Hepatocyte (in vitro differentiated cells): ENCODE measurements around the gene TNNI3.

ENCODE experiments used
- EZH2 ChIP-seq: fragments of 200-600 bp; sonication (generic); IDR thresholded peaks from 2 replicates; pipeline ENCODE4 v1.6.1; 2016; ENCODE audit warnings: antibody characterized with exemption, mild to moderate bottlenecking, borderline replicate concordance
- EZH2phosphoT487 ChIP-seq: fragments of 200-600 bp; sonication (generic); IDR thresholded peaks from one replicate; pipeline ENCODE4 v1.6.1; 2018; ENCODE audit warnings: antibody characterized with exemption, mild to moderate bottlenecking, low read depth, moderate library complexity; ENCODE audit not compliant: unreplicated experiment, severe bottlenecking
- TF ChIP-seq, protein P1 (sequence below): fragments of 200-600 bp; sonication (generic); IDR thresholded peaks from 2 replicates; pipeline ENCODE4 v1.5.1; 2016; ENCODE audit warnings: antibody characterized with exemption, mild to moderate bottlenecking; ENCODE audit not compliant: poor library complexity

DNA sequence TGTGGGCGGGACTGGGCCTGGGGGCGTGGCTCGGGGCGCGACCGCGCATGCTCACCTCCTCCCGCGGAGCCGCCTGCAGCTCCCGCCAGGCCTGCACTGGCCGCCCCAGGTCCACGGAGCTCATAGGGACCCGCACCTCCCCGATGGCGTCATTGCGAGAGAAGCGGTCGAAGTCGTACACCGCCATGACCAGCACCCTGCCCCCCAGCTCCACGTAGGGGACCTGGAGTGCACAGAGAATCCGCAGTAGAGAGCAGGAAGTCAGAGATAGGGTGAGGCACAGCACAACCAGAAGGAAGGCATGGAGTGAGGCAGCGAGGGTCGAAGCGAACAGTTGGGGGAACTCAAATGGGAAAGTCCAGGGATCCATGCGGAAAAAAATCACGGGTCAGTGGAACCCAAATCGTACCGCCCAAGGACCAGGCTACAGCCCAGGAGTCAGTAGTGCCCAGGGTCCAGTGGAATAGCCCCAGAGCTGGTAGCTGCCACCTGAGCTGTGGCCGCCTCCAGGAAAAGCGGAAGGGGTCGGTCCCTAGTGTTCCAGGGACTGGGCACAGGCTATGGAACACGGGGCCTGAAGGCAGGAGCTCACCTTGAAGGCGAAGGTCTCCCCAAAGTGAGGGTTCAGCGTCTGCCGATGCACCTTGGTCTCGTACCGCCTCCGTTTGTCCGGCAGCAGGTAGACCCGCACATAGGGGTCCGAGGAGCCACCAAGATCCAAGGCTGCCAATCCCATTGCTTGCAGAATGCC, 17.8 kb upstream of the TNNI3 start:
- TF ChIP-seq, protein P1, sequence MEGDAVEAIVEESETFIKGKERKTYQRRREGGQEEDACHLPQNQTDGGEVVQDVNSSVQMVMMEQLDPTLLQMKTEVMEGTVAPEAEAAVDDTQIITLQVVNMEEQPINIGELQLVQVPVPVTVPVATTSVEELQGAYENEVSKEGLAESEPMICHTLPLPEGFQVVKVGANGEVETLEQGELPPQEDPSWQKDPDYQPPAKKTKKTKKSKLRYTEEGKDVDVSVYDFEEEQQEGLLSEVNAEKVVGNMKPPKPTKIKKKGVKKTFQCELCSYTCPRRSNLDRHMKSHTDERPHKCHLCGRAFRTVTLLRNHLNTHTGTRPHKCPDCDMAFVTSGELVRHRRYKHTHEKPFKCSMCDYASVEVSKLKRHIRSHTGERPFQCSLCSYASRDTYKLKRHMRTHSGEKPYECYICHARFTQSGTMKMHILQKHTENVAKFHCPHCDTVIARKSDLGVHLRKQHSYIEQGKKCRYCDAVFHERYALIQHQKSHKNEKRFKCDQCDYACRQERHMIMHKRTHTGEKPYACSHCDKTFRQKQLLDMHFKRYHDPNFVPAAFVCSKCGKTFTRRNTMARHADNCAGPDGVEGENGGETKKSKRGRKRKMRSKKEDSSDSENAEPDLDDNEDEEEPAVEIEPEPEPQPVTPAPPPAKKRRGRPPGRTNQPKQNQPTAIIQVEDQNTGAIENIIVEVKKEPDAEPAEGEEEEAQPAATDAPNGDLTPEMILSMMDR, result no peak
- TF ChIP-seq EZH2 (no peak), EZH2phosphoT487 (no peak)
